OCI-LY7 (cell line): ENCODE data around the gene REC8.

ENCODE experiments used
- EZH2phosphoT487 ChIP-seq: fragments of 200-600 bp; sonication (generic); IDR thresholded peaks from 2 replicates; pipeline ENCODE4 v1.6.1; 2018; ENCODE audit warnings: low read depth, borderline replicate concordance, mild to moderate bottlenecking, mixed run types, antibody characterized with exemption, low read length, moderate library complexity, mixed read lengths
- TF ChIP-seq, protein P1 (sequence below): fragments of 200-600 bp; sonication (generic); conservative IDR thresholded peaks from 2 replicates; pipeline ENCODE4 v1.5.1; 2014; ENCODE audit warnings: mild to moderate bottlenecking, antibody characterized with exemption, low read length, moderate library complexity, mixed read lengths

DNA sequence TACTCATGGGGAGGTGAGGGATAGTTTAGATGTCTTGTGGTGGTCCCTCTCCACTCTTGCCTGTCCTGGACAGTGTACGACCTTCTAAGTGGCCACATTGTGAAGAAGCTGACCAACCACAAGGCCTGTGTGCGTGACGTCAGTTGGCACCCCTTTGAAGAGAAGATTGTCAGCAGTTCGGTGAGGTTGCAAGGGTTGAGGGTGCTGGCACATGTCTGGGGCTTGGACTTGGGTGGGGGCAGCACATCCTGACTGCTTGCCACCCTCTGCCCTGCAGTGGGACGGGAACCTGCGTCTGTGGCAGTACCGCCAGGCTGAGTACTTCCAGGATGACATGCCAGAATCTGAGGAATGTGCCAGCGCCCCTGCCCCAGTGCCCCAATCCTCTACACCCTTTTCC lies 49.0 kb upstream of the REC8 start:
- TF ChIP-seq, protein P1, sequence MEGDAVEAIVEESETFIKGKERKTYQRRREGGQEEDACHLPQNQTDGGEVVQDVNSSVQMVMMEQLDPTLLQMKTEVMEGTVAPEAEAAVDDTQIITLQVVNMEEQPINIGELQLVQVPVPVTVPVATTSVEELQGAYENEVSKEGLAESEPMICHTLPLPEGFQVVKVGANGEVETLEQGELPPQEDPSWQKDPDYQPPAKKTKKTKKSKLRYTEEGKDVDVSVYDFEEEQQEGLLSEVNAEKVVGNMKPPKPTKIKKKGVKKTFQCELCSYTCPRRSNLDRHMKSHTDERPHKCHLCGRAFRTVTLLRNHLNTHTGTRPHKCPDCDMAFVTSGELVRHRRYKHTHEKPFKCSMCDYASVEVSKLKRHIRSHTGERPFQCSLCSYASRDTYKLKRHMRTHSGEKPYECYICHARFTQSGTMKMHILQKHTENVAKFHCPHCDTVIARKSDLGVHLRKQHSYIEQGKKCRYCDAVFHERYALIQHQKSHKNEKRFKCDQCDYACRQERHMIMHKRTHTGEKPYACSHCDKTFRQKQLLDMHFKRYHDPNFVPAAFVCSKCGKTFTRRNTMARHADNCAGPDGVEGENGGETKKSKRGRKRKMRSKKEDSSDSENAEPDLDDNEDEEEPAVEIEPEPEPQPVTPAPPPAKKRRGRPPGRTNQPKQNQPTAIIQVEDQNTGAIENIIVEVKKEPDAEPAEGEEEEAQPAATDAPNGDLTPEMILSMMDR: no peak
- no peak for TF ChIP-seq EZH2phosphoT487
